ENCODE data around the gene LPIN2. TPM values are rescaled to one million over a fixed set of nuclear protein-coding genes. Genes with fewer than 3 reads are reported as not detected.

LPIN2 gene
- total RNA-seq, 1 donor, result 43.7 TPM

GRCh38 chr18:2976218-2977132 lies 36.5 kb downstream of the LPIN2 start:
- no peak for TF ChIP-seq CTCF (IDR thresholded peaks at IDR 0.05; ENCODE audit: insufficient read depth, low read length)
- no peak for DNase-seq (ENCODE audit: low read depth)
- no peak overlapping the region for H3K4me3 ChIP-seq (ENCODE audit: low read depth, low read length)

- no peak for DNase-seq (ENCODE audit: low read depth)
- no peak for TF ChIP-seq CTCF (IDR thresholded peaks at IDR 0.05; ENCODE audit: insufficient read depth, low read length)
- no peak overlapping the region for H3K4me3 ChIP-seq (ENCODE audit: low read depth, low read length)
Observed at GRCh38 chr18:2974731-2975130, 38.2 kb downstream of the LPIN2 start.

GRCh38 chr18:2971741-2972552 lies 41.0 kb downstream of the LPIN2 start:
- no peak for DNase-seq (ENCODE audit: low read depth)
- no peak overlapping the region for H3K4me3 ChIP-seq (ENCODE audit: low read depth, low read length)
- no peak for TF ChIP-seq CTCF (IDR thresholded peaks at IDR 0.05; ENCODE audit: insufficient read depth, low read length)

- no peak for DNase-seq (ENCODE audit: low read depth)
- no peak for TF ChIP-seq CTCF (IDR thresholded peaks at IDR 0.05; ENCODE audit: insufficient read depth, low read length)
- no peak overlapping the region for H3K4me3 ChIP-seq (ENCODE audit: low read depth, low read length)
Observed at GRCh38 chr18:2970772-2971659, 41.9 kb downstream of the LPIN2 start.

GRCh38 chr18:2970344-2970743 lies 42.6 kb downstream of the LPIN2 start:
- H3K4me3 ChIP-seq (ENCODE audit: low read depth, low read length), result no peak overlapping the region
- DNase-seq (ENCODE audit: low read depth), result no peak
- no peak for TF ChIP-seq CTCF (IDR thresholded peaks at IDR 0.05; ENCODE audit: insufficient read depth, low read length)

- no peak for TF ChIP-seq CTCF (IDR thresholded peaks at IDR 0.05; ENCODE audit: insufficient read depth, low read length)
- no peak for DNase-seq (ENCODE audit: low read depth)
- H3K4me3 ChIP-seq (ENCODE audit: low read depth, low read length), result no peak overlapping the region
Observed at GRCh38 chr18:2969695-2970094, 43.2 kb downstream of the LPIN2 start.

All from fibroblast of the aortic adventitia (primary cell).